ENCODE measurements around the gene LAMTOR5.

DNA sequence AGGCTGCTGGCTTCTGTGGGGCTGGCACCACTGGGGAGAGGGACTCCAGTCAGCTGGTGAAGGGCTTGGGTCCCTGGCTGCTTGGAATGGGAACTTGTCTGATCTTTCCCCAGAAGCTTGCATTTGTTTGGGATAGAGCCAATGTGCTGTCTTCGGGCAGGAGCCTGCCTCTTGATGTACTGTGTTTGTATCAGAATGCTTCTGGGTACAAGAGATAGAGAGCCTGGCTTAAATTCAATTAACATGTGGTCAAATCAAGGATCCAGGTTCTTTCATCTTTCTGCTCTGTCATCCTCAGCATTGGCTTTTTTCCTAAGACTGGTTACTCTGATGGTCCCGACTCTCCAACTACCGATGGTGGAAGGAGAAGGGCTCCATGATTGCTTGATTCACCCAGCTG lies 27.5 kb upstream of the LAMTOR5 start:
- TF ChIP-seq EZH2phosphoT487 (IDR thresholded peaks at IDR 0.05; ENCODE audit: borderline replicate concordance, low read depth) = no peak
- no peak for TF ChIP-seq GATA2 (CRISPR knock-in tag; IDR thresholded peaks at IDR 0.05)
- no peak for TF ChIP-seq POLR2AphosphoS5 (IDR thresholded peaks at IDR 0.05; ENCODE audit: low read depth, low read length)
- TF ChIP-seq, protein P1, sequence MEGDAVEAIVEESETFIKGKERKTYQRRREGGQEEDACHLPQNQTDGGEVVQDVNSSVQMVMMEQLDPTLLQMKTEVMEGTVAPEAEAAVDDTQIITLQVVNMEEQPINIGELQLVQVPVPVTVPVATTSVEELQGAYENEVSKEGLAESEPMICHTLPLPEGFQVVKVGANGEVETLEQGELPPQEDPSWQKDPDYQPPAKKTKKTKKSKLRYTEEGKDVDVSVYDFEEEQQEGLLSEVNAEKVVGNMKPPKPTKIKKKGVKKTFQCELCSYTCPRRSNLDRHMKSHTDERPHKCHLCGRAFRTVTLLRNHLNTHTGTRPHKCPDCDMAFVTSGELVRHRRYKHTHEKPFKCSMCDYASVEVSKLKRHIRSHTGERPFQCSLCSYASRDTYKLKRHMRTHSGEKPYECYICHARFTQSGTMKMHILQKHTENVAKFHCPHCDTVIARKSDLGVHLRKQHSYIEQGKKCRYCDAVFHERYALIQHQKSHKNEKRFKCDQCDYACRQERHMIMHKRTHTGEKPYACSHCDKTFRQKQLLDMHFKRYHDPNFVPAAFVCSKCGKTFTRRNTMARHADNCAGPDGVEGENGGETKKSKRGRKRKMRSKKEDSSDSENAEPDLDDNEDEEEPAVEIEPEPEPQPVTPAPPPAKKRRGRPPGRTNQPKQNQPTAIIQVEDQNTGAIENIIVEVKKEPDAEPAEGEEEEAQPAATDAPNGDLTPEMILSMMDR (IDR thresholded peaks at IDR 0.05) = no peak
- no peak for TF ChIP-seq RAD21 (IDR thresholded peaks at IDR 0.05; ENCODE audit: low read length)
- TF ChIP-seq, protein P2, sequence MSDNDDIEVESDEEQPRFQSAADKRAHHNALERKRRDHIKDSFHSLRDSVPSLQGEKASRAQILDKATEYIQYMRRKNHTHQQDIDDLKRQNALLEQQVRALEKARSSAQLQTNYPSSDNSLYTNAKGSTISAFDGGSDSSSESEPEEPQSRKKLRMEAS (IDR thresholded peaks at IDR 0.05; ENCODE audit: low read depth) = no peak
- TF ChIP-seq, protein P3, sequence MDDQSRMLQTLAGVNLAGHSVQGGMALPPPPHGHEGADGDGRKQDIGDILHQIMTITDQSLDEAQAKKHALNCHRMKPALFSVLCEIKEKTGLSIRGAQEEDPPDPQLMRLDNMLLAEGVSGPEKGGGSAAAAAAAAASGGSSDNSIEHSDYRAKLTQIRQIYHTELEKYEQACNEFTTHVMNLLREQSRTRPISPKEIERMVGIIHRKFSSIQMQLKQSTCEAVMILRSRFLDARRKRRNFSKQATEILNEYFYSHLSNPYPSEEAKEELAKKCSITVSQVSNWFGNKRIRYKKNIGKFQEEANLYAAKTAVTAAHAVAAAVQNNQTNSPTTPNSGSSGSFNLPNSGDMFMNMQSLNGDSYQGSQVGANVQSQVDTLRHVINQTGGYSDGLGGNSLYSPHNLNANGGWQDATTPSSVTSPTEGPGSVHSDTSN (IDR thresholded peaks at IDR 0.05) = no peak
